ENCODE measurements around the gene RHNO1.

DNA sequence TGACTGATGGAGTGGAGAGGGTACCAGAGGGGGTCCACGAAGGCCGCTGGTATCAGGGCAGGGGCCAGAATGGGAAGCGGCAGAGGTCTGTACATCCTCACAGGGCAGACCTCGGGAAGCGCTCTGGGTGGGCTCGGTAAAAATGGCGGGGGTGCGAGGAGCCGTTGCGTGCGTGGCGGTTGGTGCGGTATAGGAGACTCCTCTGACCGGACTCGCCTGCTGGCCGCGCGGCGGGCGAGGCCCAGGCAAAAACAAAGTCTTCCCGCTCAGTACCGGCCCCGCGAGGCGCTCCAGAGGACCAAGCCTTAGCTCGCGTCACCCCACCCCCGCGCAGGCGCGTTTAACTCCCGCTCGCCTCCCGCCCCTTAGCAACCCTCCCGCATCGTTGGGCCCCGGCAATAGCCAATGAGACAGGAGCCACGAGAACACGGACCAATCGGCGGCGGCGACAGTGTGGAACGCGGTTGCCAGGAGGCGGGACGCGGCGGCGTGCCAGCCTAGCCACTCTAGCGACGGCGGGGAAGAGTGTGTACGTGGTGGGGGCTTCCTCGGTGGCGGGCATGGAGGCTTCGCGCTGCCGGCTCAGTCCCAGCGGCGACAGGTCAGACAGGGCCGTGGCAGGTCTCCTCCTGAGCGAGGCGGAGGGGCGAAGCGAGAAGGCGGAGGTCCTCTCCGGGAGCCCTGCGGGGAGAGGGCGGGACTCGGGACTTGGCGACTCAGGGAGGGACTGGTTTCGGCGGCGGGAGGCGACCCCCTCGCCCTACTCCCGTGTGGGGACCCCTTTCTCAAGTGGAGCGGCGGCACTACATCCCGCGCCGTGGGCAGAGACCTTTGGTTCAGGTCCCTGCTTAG lies 13.6 kb downstream of the RHNO1 start, which contains the start of gene TULP3:
- TF ChIP-seq, protein P1, sequence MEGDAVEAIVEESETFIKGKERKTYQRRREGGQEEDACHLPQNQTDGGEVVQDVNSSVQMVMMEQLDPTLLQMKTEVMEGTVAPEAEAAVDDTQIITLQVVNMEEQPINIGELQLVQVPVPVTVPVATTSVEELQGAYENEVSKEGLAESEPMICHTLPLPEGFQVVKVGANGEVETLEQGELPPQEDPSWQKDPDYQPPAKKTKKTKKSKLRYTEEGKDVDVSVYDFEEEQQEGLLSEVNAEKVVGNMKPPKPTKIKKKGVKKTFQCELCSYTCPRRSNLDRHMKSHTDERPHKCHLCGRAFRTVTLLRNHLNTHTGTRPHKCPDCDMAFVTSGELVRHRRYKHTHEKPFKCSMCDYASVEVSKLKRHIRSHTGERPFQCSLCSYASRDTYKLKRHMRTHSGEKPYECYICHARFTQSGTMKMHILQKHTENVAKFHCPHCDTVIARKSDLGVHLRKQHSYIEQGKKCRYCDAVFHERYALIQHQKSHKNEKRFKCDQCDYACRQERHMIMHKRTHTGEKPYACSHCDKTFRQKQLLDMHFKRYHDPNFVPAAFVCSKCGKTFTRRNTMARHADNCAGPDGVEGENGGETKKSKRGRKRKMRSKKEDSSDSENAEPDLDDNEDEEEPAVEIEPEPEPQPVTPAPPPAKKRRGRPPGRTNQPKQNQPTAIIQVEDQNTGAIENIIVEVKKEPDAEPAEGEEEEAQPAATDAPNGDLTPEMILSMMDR (IDR thresholded peaks at IDR 0.05) = 0 out of 2 replicates have a peak, but pooled peaks have one; percentile 13
- TF ChIP-seq ZFX (IDR thresholded peaks at IDR 0.05; ENCODE audit: borderline replicate concordance) = no peak
